ENCODE results near the gene TMX3.
A peak's percentile ranks its signal among the peaks of the same experiment; 100 is the strongest.

The TMX3 gene

DNA sequence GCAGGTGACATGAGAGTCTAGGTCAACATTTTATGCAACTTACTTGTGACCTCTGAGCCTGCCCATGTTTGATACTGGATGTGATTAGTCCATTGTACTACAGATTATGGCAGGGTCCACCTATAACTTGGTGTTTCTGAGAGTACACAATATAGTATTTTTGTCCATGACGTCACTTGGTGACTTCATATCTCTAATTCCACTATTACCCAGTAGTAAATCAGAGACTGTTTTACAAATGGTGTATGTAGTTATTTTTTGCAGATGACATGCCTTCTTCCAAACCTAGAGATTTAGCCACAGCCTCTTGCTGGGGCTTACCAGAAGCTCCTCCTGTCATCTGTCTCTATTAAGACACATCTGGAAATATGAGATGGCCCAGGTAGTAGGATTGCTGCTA is 24.6 kb upstream of the TMX3 start:
- TF ChIP-seq, protein P1, sequence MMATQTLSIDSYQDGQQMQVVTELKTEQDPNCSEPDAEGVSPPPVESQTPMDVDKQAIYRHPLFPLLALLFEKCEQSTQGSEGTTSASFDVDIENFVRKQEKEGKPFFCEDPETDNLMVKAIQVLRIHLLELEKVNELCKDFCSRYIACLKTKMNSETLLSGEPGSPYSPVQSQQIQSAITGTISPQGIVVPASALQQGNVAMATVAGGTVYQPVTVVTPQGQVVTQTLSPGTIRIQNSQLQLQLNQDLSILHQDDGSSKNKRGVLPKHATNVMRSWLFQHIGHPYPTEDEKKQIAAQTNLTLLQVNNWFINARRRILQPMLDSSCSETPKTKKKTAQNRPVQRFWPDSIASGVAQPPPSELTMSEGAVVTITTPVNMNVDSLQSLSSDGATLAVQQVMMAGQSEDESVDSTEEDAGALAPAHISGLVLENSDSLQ (IDR thresholded peaks at IDR 0.05) = no peak
- TF ChIP-seq HDGF (IDR thresholded peaks at IDR 0.05; ENCODE audit: borderline replicate concordance) (no peak), TARDBP (IDR thresholded peaks at IDR 0.05) (no peak), ELF4 (IDR thresholded peaks at IDR 0.05) (no peak), SP1 (IDR thresholded peaks at IDR 0.05) (no peak), FOXM1 (IDR thresholded peaks at IDR 0.05; ENCODE audit: borderline replicate concordance) (no peak), SUZ12 (IDR thresholded peaks at IDR 0.05) (no peak), NFRKB (IDR thresholded peaks at IDR 0.05) (no peak), FOXA1 (IDR thresholded peaks at IDR 0.05) (no peak), ZNF384 (IDR thresholded peaks at IDR 0.05) (no peak), ARNT (IDR thresholded peaks at IDR 0.05) (no peak), BHLHE40 (IDR thresholded peaks at IDR 0.05; ENCODE audit: borderline replicate concordance) (no peak), CTBP1 (IDR thresholded peaks at IDR 0.05; ENCODE audit: borderline replicate concordance) (no peak), FOXK2 (IDR thresholded peaks at IDR 0.05) (no peak), LEF1 (IDR thresholded peaks at IDR 0.05; ENCODE audit: borderline replicate concordance) (no peak), L3MBTL2 (conservative IDR thresholded peaks at IDR 0.05) (no peak)
- no peak for DNase-seq (ENCODE audit: extremely low spot score)
- ChIA-PET CTCF (interaction anchor here (0.6 kb wide), 1 partner anchor 1032 kb away, joined by 4 read pairs; no protein-coding TSS in a partner anchor), POLR2A (no interaction called here)

DNA sequence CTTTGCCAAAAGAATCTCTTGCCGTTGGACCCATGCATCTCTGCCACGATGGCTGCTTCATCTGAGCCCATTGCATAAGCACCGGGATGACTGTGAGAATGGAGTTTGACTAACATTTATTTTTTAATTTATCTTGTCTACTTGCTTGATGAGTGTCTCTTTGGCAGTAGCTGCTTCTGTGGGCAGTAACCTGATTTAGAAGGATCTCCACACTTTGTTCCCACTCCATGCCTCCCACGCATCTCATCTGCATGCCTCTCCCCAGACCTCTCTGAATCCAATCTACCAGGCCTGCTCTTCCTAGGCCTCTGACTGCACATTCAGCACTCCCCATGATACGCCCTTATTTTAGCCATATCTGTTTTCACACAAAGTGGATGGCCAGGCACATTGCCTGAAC is 23.7 kb upstream of the TMX3 start:
- TF ChIP-seq ELF4 (IDR thresholded peaks at IDR 0.05) = no peak
- TF ChIP-seq LEF1 (IDR thresholded peaks at IDR 0.05; ENCODE audit: borderline replicate concordance) = no peak
- TF ChIP-seq ZNF384 (IDR thresholded peaks at IDR 0.05) = no peak
- no peak for TF ChIP-seq TARDBP (IDR thresholded peaks at IDR 0.05)
- TF ChIP-seq ARNT (IDR thresholded peaks at IDR 0.05) = no peak
- no peak for TF ChIP-seq FOXA1 (IDR thresholded peaks at IDR 0.05)
- TF ChIP-seq FOXK2 (IDR thresholded peaks at IDR 0.05) = no peak
- no peak for TF ChIP-seq L3MBTL2 (conservative IDR thresholded peaks at IDR 0.05)
- no peak for TF ChIP-seq CTBP1 (IDR thresholded peaks at IDR 0.05; ENCODE audit: borderline replicate concordance)
- TF ChIP-seq FOXM1 (IDR thresholded peaks at IDR 0.05; ENCODE audit: borderline replicate concordance) = no peak
- TF ChIP-seq BHLHE40 (IDR thresholded peaks at IDR 0.05; ENCODE audit: borderline replicate concordance) = no peak
- TF ChIP-seq, protein P1 (IDR thresholded peaks at IDR 0.05) = no peak
- TF ChIP-seq SUZ12 (IDR thresholded peaks at IDR 0.05) = no peak
- TF ChIP-seq NFRKB (IDR thresholded peaks at IDR 0.05) = no peak
- no peak for TF ChIP-seq HDGF (IDR thresholded peaks at IDR 0.05; ENCODE audit: borderline replicate concordance)
- no peak for TF ChIP-seq SP1 (IDR thresholded peaks at IDR 0.05)
- CTCF ChIA-PET = no interaction called here
- no peak for DNase-seq (ENCODE audit: extremely low spot score)
- POLR2A ChIA-PET = no interaction called here

DNA sequence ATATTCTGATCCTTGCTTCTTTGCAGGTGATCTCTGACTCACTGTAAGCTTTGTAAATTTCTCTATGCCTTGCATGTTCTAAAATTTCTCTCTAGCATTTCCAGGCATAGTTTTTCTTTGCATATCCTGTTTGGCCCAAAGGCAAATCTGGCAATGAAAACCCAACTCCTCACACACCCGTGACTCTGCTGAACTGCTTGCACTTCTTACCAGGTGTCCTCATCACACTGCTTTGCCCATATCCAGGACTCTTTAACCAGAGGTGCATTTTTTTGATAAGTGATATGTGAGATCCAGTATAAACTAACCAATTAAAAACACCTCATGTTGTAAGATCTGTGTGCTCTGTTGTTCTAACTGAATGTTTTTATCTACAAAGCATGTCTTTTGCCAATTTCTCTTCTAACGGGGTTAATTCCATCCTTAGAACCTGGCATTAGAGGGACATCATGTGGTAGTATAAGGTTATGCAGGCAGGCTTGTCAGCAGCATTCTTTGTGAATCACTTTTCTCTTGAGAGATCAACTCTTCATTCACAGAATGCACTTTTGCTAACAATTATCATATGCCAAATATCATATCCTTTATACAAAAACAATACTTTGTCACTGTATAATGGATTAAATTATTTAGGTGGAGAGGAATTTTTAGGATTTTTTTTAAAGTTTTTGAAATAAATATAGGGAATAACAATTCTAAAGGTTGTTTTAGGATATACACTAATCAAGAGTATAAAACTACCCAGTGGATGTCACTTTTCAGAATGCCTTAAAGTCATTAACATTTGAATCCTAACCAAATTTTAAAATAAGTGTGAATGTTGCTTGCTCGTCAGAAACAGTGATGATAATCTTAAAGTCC is 20.8 kb upstream of the TMX3 start:
- peak; percentile 24 for DNase-seq (ENCODE audit: extremely low spot score)
- POLR2A ChIA-PET = no interaction called here
- TF ChIP-seq BHLHE40 (IDR thresholded peaks at IDR 0.05; ENCODE audit: borderline replicate concordance) (no peak), FOXM1 (IDR thresholded peaks at IDR 0.05; ENCODE audit: borderline replicate concordance) (no peak), TARDBP (IDR thresholded peaks at IDR 0.05) (no peak), SUZ12 (IDR thresholded peaks at IDR 0.05) (no peak), L3MBTL2 (conservative IDR thresholded peaks at IDR 0.05) (no peak), ZNF384 (IDR thresholded peaks at IDR 0.05) (no peak)
- TF ChIP-seq, protein P1 (IDR thresholded peaks at IDR 0.05) = no peak
- CTCF ChIA-PET = no interaction called here

DNA sequence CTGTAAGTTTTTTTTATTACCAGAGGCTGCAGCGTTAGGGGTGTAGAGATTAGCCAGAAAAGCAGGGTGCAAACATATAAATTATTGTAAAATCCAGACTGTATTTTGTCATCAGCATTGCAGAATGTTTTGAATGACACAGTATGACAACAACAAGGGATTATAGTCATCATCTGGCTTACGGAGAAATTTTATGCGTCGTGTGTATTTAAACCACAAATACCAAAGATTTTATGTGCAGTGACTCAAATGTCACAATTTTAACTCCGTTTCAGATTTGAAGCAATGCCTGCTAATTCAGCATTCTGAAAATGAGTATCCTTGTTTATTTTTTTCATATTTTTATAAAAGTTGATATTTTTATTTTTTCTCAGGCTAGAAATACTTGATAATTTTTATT is 19.4 kb upstream of the TMX3 start:
- ChIA-PET POLR2A (no interaction called here), CTCF (no interaction called here)
- no peak for DNase-seq (ENCODE audit: extremely low spot score)

DNA sequence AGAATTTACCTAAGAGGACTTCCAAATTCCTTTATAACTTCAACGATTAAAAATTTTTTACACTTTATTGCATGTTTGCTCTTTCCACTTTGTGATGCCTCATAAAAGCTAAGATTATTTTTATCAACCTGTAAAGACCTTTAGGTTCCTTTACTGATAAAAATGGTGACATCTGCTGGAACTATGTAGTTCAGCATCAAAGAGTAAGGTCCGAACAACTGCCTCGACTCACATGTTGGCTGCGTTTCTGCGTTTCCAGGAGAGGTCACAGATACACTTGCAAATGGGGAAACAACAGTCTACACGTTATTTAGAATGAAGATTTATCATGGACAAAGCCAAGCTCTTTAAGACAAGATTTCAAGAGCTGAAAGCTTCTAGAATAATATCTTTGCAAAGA is 18.8 kb upstream of the TMX3 start:
- no peak for TF ChIP-seq HDGF (IDR thresholded peaks at IDR 0.05; ENCODE audit: borderline replicate concordance)
- TF ChIP-seq FOXM1 (IDR thresholded peaks at IDR 0.05; ENCODE audit: borderline replicate concordance) = no peak
- TF ChIP-seq ARNT (IDR thresholded peaks at IDR 0.05) = no peak
- CTCF ChIA-PET = interaction anchor here (0.6 to 1.6 kb wide), 2 partner anchors 18 to 73 kb away, joined by 3 to 4 read pairs; no protein-coding TSS in a partner anchor
- DNase-seq (ENCODE audit: extremely low spot score) = no peak
- POLR2A ChIA-PET = no interaction called here

More for the DNA sequence above, 19.4 kb upstream of the TMX3 start:
- TF ChIP-seq FOXM1 (IDR thresholded peaks at IDR 0.05; ENCODE audit: borderline replicate concordance) (no peak), FOXK2 (IDR thresholded peaks at IDR 0.05) (no peak), NFRKB (IDR thresholded peaks at IDR 0.05) (no peak), LEF1 (IDR thresholded peaks at IDR 0.05; ENCODE audit: borderline replicate concordance) (no peak), ZNF384 (IDR thresholded peaks at IDR 0.05) (no peak), ELF4 (IDR thresholded peaks at IDR 0.05) (no peak), HDGF (IDR thresholded peaks at IDR 0.05; ENCODE audit: borderline replicate concordance) (no peak), SUZ12 (IDR thresholded peaks at IDR 0.05) (no peak), FOXA1 (IDR thresholded peaks at IDR 0.05) (no peak), SP1 (IDR thresholded peaks at IDR 0.05) (no peak), TARDBP (IDR thresholded peaks at IDR 0.05) (no peak), BHLHE40 (IDR thresholded peaks at IDR 0.05; ENCODE audit: borderline replicate concordance) (no peak), ARNT (IDR thresholded peaks at IDR 0.05) (no peak)
- TF ChIP-seq, protein P1 (IDR thresholded peaks at IDR 0.05) = no peak

All from HEK293T (cell line).